ENCODE results near the gene MOAP1. TPM values are rescaled to one million over a fixed set of nuclear protein-coding genes. Genes with fewer than 3 reads are reported as not detected.
"Not testable (repeated sequence)": the region's sequence is repeated elsewhere in the genome, so short reads cannot be mapped to it uniquely, and the experiment has no call there.

MOAP1 gene, protein sequence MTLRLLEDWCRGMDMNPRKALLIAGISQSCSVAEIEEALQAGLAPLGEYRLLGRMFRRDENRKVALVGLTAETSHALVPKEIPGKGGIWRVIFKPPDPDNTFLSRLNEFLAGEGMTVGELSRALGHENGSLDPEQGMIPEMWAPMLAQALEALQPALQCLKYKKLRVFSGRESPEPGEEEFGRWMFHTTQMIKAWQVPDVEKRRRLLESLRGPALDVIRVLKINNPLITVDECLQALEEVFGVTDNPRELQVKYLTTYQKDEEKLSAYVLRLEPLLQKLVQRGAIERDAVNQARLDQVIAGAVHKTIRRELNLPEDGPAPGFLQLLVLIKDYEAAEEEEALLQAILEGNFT
- 60.7 and 68.4 TPM in 2 replicates for total RNA-seq (2014; rRNA removed; shearing (Covaris generic))
- 59.1 and 65.6 TPM in 2 replicates for polyA plus RNA-seq (2014; cell fraction: nucleus; rRNA removed)

DNA sequence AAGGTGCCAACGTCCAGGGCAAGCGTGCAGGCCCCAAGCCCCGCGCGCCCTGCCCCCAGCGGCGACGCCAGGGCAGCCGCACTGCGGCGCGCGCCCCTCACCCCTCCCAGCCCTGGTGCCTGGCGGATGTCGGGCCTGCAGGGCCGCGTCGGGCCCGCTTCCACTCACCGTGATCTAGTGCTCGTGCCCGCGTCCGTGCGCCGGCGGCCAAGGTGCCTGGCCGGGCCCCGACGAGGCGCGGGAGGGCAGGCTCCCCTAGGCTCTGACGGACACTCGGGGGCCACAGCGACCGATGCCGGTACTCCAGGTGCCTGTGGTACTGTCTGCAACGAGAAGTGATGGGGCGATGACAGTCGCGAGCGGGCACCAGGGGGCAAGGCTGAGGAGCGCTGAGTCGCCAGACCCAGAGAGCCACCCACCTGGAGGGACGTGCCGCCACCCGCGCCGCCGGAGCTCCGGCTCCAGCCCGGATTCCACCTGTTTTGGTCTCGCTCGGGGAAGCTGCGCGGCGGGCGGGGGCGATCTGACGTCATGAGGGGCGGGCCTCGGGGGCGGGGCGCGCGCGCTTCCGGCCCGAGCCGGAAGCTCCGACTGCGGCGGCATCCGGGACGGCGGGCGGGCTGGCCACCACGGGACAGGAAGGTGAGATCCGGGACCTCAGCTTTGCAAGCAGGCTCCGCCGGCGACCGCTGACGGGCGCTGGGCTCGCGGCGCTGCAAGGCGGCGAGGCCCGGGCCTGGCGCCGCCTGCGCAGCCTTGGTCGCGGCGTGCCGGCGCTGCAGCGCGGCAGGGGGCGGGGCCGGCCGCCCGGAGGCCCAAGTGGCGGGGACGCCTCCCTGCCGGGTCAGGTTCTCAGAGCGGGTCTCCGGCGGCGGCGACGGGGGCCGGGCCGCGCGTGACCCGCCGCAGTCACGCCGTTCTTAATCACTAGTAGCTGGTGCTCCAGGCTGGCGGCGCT, at the start of gene MOAP1, which contains the start of gene LYSET:
Gene MOAP1 (minus strand): TSS at position 507 of the 958 bp plus-strand sequence. CDS start 655 bp downstream, outside the sequence.
Gene LYSET (plus strand): TSS at position 927 of the 958 bp plus-strand sequence. CDS start 89 bp downstream, outside the sequence.
- DNase-seq (ENCODE audit: extremely low read depth, low read depth) = peak; percentile 80

DNA sequence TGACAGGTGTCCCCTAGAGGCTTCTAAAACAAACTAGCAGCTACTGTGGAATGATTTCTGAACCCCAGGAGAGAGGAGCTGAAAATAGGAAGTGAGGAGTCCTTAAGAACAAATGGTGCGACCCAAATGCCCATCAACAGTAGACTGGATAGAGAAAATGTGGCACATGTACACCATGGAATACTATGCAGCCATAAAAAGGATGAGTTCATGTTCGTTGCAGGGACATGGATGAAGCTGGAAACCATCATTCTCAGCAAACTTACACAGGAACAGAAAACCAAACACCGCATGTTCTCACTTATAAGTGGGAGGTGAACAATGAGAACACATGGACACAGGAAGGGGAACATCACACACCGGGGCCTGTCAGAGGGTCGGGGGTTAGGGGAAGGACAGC, 48.4 kb upstream of the MOAP1 start:
- not testable (repeated sequence) for DNase-seq (ENCODE audit: extremely low read depth, low read depth)

DNA sequence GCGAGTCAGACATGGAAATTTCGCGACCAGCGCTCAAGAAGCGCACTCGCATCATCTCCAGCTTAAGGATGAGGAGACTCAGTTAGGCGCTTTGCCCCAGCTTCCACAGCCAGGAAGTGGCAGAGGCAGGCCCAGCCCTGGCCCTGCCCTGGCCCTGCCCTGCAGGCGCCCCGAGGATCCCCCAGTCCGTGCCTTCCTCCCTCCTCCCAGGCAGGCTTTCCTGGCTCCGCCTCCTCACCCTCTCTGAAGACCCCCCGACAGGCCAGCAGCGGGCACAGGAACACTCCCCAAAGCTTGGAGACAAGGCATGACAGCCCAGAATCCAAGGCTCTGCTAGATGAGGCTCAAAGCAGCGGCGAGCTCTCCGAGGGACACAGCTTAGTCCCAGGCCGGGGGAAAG, 47.5 kb upstream of the MOAP1 start:
- no peak for DNase-seq (ENCODE audit: extremely low read depth, low read depth)

DNA sequence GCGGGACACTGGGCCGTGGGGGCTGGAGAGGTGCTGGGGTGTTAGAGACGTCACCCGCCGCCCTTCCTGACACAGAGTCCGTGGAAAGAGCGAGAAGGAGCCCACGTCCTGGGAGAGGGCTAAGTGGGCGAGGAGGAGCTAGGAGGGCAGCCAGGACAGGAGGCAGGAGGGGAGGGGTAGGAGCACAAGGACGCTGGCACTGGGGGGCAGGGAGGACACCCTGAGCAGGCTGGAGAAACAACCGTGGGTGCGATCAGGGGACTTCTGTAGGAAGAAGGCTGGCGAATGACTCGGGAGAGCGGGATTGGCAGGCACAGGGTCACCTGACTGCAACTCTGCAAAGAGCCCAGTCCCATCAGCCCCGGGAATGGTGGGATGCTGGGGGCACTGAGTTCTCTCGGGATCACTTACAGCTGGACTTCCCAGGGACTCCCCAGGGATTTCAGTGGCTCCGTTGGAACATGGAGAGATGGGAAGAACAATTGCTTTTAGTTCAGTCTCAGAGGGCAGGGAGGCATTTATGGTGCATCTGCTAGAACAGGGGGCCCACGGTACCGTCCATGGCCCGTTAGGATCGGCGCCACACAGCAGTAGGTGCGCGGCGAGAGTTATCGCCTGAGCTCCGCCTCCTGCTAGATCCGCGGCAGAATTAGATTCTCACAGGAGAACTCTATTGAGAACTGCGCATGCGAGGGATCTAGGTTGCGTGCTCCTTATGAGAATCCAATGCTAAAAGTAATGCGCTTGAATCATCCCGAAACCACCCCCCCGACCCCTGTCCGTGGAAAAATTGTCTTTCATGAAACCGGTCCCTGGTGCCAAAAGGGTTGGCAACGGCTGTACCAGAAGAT, 46.7 kb upstream of the MOAP1 start:
- DNase-seq (ENCODE audit: extremely low read depth, low read depth) = peak; percentile 53

DNA sequence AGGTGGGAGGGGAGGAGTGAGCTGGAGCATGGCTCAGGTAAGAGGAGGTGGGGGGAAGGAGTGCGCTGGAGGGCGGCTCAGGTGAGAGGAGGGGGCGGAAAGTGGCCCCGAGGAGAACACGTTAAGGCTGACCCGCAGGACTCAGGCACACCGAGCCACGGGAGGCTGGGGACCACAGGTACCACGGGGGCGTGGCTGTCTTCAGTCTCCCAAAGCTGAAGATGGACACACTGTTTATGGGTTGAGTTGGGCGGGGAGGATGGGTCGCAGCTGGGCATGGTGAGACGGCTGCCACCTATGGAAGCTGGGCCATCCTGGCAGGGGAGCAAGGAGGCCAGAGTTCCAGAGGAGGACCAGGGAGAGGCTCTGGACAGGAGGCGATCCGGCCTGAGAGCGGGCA, 45.8 kb upstream of the MOAP1 start:
- no peak for DNase-seq (ENCODE audit: extremely low read depth, low read depth)

DNA sequence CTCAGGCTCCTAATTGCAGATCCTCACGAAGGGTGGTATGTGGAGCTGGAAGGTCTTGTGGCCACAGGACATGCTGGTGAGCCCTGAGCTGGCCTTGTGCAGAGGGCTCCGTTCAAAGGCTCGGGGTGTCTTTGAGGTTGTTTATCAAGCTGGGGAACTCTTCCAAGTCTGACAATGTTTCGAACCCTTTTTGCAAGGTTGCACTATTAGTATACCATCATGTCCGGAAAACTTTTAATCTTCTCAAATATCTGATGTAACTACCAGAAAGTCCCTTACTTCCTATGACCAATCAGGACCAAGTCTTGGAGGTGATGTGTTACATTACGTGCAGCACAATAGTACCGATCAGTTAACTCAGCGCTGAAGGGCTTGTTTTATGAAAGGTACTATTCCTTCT, 43.9 kb upstream of the MOAP1 start:
- DNase-seq (ENCODE audit: extremely low read depth, low read depth) = no peak

DNA sequence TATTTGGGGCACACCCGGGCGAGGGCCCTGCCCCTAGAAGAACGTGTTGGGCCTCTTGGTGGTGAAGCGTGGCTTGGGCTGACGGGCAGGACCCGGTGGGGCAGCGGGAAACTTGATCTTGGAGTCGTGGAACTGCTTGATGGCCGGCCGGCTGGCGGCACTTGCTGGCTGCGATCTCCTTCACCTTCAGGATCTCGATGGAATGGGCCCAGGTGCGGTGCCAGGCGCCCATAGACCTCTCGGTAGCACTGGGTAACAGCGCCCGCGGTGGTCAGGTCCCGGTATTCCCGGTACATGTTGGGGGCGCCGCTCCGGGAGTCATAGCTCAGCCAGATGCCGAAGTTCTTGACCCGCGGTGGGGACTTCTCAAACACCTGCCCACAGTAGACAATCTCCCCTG, 38.9 kb upstream of the MOAP1 start:
- DNase-seq (ENCODE audit: extremely low read depth, low read depth) = no peak

DNA sequence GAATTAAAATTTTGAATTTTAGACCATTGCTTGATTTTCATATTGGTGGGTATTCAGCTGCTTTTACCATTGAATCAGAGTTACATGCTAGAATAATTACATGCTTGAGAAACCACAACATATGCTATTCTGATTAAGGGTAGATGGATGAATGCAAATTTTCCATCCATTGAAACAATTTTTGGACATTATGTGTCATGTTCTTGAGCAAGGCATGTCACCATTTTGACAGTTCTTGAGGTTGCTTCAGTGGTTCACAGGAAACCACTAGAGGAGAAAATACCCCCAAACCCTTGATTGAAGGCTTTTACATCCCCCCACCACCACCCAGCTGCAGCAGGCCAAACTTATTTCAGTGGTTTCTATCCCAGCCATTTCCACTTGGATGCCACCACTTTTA, 35.8 kb upstream of the MOAP1 start:
- no peak for DNase-seq (ENCODE audit: extremely low read depth, low read depth)

DNA sequence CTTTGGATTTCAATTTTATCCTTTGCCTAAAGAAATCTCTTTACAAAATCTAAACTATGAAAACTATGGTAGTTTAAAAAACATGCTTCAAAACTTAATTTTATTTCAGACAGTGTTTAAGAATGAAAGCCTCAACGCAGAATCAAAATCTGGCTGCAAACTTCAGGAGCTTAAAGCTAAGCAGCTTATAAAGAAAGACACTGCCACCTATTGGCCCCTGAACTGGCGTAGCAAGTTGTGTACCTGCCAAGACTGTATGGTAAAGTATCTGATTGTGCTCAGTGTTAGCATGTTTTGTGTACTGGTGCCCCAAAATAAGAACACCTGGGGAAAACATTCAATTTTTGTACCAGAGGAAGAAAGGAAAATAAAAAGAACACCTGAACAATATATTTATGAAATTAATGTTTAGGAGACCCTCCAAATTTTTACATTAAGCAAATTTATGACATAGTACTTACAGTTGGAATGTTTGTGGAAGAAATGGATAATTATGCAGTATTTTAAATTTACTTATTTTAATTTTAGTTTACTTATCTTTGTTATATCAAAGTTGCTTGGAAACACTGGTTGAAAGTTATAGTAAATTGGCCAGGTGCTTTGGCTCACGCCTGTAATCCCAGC, 34.5 kb upstream of the MOAP1 start:
- DNase-seq (ENCODE audit: extremely low read depth, low read depth) = peak; percentile 68

DNA sequence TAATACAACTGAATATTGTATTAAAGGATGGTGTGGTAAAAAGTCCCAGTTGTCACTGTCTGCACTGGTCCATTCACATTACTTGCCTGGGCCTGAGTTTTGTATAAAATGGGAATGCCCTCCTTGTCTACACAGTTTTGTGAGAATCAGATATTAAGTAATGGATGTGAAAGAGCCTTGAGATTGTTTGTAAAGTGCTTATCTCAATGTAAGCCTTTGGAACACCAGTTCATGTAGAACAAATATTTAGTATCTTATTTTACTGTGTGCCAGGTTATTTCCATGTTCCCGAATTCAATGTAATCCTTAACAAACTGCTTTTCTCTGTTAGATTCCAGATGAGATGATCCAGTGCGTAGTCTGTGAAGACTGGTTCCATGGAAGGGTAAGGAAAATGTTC, 29.9 kb upstream of the MOAP1 start:
- DNase-seq (ENCODE audit: extremely low read depth, low read depth) = no peak

DNA sequence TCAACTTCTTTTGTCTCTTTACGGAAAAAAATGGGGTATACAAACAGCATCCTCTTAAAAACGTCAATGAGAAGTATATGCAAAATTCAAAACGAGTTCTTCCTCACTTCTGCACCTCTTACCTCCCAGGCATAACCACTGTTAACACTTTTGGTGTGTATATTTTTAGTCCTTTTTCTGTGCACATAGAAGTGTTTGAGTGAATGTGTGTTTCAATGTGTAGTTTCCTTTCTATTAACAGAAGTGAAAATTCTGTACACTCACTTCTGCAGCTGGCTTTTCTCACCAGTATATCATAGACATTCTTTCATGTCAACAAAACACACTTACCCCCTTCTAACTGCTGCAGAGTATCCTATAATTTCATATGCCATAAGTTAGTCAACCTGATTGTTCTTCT, 27.7 kb upstream of the MOAP1 start:
- DNase-seq (ENCODE audit: extremely low read depth, low read depth) = no peak

DNA sequence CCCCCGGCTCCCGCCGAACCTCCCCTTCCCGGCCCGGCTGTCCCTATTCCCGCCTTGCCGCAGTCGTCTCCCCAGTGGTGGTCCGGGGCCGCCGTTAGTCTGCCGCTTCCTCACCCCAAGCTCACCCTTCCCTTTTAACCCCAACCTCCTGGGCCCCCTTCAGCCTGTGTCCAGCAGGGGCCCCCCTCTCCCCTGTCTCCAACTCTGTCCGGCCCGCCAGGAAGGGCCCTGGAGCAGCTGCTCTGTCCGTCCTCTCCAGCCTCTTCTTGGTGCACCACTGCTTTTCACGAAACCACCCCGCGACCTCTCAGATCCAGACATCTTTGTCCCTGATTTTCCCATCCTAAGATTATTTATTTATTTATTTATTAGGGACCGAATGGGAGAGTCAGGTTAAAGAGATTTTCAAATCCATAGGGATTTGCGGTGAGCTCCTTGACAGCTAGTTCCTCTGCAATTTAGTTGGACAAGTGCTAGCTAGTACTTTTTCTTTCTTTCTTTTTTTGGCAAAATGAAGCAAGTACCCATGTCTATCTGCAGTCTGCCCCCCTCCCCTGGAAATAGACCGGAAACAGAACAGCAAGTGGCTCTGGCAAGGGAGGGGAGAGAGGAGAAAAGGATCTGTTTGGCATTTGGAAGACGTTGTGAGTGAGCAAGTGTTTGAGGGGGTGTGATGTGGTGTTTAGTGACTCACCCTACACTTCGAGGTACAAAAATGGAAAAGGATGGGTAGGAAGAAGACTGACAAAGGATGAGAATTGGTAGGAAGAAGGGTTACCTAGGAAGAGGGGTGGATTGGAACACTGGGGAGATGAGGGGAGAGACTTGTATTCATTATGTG, 23.0 kb upstream of the MOAP1 start:
- DNase-seq (ENCODE audit: extremely low read depth, low read depth) = peak; percentile 65

DNA sequence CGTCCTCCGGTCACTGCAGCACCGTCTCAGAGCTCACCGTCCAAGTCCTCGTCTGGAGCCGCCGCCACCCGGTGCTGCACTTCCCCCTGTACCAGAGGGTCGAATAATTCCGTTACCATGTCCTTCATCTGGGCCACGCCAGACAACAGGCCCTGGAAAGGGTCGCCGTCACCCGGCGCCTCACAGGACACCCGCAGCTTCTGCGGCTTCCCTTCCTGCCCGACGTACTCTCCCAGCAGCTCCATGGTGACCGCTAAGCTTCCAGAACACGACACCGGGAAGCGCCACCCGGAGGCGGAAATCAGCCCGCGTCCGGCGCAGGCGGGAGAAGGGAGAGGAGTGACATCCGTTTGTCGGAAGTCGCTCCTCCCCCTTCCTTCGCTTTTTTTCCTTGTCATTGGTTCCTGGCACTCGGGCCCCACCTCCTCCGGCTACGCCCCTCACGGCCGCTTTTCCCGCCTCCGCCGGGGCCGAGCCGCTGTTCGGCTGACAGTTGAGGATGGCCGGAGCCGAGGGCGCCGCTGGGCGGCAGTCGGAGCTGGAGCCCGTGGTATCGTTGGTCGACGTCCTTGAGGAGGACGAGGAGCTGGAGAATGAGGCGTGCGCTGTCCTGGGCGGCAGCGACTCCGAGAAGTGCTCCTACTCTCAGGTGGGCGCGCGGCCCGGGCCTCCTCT, 22.2 kb upstream of the MOAP1 start, which contains the start of the genes GON7 and UBR7:
Gene GON7 (minus strand): TSS at position 273 of the 675 bp plus-strand sequence. CDS start 28 bp downstream, at position 245.
Gene UBR7 (plus strand): TSS at position 464 of the 675 bp plus-strand sequence. CDS start 36 bp downstream, at position 500.
- DNase-seq (ENCODE audit: extremely low read depth, low read depth) = peak; percentile 98

DNA sequence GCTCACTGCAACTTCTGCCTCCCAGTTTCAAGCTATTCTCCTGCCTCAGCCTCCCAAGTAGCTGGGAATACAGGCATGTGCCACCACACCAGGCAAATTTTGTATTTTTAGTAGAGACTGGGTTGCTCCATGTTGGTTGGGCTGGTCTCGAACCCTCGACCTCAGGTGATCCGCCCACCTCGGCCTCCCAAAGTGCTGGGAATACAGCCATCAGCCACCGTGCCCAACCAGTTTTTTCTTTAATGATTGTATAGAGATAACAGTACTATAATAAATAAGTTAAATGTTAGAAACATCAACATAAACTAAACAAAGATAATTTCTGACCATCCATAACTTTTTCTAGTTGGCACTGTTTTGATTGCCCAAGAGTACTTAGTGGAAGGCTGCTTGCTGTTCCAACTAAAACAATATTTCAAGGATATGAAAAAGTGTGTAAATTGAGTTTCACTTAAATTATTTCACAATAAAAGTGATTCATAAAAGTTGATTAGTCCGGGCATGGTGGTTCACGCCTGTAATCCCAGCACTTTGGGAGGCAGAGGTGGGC, 16.5 kb upstream of the MOAP1 start:
- DNase-seq (ENCODE audit: extremely low read depth, low read depth) = no peak

DNA sequence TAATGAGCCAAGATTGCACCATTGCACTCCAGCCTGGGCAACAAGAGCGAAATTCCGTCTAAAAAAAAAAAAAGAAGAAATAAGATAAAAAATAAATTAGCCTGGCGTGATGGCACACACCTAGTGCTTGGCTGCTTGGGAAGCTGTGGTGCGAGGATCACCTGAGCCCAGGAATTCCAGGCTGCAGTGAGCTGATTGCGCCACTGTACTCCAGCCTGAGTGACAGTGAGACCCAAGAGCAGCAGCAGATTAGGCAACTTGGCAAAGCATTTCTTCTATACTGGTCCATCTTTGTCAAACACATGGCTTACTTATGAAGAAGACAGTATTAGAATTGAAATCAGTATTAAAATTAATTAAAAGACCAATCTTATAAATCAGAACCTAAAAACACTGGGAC, 15.9 kb upstream of the MOAP1 start:
- DNase-seq (ENCODE audit: extremely low read depth, low read depth) = no peak

DNA sequence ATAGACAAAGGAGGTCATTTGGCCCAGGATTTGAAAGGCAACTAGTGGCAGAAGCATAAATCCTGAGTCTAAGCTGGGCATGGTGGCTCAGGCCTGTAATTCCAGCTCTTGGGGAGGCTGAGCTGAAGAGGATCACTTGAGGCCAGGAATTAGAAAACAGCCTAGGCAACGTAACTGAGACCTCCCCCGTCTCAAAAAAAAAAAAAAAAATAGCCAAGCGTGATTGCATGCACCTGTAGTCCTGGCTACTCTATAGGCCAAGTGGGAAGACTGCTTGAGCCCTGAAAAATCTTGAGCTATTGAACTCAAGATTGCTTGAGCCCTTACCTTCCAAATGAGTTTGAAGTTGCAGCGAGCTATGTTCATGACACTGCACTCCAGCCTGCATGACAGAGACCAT, 14.3 kb upstream of the MOAP1 start:
- no peak for DNase-seq (ENCODE audit: extremely low read depth, low read depth)

DNA sequence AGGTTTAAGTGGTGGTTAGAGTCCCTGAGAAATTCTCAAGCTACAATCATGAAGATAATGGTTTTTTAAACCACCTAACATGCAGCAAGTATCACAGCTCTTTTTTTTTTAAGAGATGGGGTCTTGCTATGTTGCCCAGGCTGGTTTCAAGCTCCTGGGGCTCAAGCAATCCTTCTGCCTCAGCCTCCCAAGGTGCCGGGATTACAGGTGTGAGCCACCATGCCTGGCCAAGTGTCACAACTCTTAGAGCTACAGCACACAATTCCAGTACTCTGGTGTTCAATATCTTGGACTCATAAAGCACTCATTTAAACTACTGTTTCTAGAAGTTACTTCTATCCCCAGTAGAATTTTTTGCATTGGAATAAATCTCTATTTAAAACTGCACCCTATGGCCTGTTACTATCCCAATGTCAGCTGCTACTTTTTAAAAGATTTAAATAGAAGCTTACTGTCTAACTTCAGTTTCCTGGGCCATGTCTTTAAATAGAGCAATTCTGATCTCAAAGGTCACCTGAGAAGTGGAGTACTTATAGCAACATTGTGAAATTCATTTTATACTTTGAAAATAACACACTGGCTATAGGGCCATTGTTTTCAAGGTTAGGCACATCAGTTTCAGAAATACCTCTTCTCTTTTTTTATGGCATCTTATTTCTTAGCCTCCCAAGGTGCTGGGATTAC, 10.8 kb upstream of the MOAP1 start:
- DNase-seq (ENCODE audit: extremely low read depth, low read depth) = no peak

All from NCI-H460 (cell line).